Right lobe of liver (tissue), 4 donors: ENCODE measurements around the gene ARHGEF7.
"Not testable (repeated sequence)": the region's sequence is repeated elsewhere in the genome, so short reads cannot be mapped to it uniquely, and the experiment has no call there.

Experiments used
- POLR2A ChIP-seq: fragments of 450-650 bp; IDR thresholded peaks from one replicate; pipeline ENCODE4 v1.6.1; 2017; ENCODE audit warnings: antibody characterized with exemption, mild to moderate bottlenecking
- TF ChIP-seq, protein P1 (sequence below), 4 donors: fragments of 200-600 bp in 3 of 4; fragments of 450-650 bp in 1 of 4; IDR thresholded peaks; one replicate each; pipeline versions ENCODE4 v1.5.1 to v1.8.0; 2016 to 2022; ENCODE audit warnings: antibody characterized with exemption in 4 of 4, mild to moderate bottlenecking in 2 of 4
- donor health status: DM: no; HTN: no; CAD: no.
- donor health status: DM: no; HTN: no; CAD: no.
- donor health status: DM: no; HTN: yes; CAD: no.

DNA sequence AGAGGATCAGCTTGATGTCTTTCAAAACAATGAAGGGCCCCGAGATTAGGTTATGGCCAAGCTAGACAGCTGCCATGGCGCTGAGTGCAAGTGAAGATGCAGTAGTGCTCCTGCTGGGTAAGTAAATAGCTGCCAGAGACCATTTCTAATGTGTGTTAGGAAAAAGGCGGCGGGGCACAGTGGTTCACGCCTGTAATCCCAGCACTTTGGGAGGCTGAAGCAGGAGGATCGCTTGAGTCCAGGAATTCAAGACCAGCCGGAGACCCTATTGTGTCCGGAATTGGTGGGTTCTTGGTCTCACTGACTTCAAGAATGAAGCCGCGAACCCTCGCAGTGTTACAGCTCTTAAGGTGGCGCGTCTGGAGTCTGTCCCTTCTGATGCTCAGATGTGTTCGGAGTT, 32.3 kb upstream of the ARHGEF7 start:
- TF ChIP-seq, protein P1, sequence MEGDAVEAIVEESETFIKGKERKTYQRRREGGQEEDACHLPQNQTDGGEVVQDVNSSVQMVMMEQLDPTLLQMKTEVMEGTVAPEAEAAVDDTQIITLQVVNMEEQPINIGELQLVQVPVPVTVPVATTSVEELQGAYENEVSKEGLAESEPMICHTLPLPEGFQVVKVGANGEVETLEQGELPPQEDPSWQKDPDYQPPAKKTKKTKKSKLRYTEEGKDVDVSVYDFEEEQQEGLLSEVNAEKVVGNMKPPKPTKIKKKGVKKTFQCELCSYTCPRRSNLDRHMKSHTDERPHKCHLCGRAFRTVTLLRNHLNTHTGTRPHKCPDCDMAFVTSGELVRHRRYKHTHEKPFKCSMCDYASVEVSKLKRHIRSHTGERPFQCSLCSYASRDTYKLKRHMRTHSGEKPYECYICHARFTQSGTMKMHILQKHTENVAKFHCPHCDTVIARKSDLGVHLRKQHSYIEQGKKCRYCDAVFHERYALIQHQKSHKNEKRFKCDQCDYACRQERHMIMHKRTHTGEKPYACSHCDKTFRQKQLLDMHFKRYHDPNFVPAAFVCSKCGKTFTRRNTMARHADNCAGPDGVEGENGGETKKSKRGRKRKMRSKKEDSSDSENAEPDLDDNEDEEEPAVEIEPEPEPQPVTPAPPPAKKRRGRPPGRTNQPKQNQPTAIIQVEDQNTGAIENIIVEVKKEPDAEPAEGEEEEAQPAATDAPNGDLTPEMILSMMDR (IDR thresholded peaks at IDR 0.05) = not testable (repeated sequence)
- TF ChIP-seq POLR2A = not testable (repeated sequence)
